DMS114 treated with DMSO at 0.1 percent for 48 hours (cell line): ENCODE results near the gene TMEM255B.

Experiments used
- DNase-seq: peaks from one replicate; lab custom pipeline; 2025; ENCODE audit not compliant: unreplicated experiment; lab: John Stamatoyannopoulos, UW

The TMEM255B gene

DNA sequence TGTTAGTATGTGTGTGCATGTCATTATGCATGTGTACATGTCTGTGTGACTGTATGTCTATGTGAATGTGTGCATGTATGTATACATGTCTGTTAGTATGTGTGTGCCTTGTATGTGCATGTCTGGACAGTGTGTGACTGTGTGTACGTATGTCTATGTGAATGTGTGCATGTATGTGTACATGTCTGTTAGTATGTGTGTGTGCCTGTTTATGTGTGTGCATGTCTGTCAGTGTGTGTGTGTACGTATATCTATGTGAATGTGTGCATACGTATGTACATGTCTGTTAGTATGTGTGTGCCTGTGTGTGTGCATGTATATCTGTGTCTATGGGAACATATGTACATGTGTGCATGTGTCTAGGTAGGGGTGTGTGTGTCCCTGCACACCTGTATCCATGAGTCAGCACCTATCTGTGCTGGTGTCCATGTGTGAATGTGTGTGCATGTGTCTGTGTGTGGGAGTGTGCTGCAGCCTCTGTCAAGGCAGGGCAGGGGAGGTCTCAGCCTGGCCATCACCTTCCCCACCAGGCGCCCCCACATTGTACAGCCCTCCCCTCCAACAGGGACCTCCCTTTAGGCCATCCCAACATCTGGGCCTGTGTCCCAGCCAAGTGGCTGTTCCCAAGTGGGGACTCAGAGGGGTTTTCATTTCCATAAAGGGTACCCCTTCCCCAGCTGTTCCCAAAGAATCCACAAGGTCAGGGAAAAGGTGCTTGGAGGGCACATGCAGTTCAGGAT, 100.5 kb downstream of the TMEM255B start:
- no peak for DNase-seq

GRCh38 chr13:113860051-113860664, 101.1 kb downstream of the TMEM255B start:
- no peak for DNase-seq

DNA sequence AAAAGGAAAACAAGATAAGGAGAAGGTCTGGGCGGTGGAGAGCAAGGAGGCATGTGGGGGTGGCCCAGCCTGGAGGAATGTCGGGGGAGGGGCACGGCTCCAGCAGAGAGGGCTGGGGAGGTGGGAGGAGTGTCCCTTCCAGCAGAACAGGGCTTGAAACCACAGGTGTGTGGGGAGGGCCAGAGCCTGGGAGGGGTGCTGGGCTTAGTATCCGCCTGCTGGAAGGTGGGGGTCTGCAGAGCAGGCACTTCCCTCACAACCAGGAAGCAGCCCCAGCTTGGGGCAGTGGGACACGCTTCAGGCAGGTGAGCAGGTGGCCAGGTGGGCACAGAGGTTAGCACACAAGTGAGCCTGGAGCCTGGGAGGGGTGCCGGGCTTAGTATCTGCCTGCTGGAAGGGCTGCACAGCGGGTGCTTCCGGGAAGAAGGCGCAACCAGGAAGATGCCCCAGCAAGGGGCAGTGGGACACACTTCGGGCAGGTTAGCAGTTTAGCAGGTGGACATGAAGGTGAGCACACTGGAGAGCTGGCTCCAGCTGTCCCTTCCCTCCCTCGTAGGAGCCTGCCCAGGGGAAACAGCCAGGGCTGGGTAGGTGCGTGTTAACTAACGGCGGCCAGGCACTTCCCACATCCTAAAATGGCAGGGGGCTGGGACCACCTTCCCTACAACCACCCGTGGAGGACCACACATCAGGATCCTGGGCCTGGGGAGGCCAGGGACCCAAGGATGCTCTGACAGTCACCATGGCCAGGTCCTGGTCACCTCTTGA, 101.8 kb downstream of the TMEM255B start:
- DNase-seq, result no peak

- no peak for DNase-seq
These were observed 102.5 kb downstream of the TMEM255B start for GRCh38 chr13:113861433-113862030.

DNA sequence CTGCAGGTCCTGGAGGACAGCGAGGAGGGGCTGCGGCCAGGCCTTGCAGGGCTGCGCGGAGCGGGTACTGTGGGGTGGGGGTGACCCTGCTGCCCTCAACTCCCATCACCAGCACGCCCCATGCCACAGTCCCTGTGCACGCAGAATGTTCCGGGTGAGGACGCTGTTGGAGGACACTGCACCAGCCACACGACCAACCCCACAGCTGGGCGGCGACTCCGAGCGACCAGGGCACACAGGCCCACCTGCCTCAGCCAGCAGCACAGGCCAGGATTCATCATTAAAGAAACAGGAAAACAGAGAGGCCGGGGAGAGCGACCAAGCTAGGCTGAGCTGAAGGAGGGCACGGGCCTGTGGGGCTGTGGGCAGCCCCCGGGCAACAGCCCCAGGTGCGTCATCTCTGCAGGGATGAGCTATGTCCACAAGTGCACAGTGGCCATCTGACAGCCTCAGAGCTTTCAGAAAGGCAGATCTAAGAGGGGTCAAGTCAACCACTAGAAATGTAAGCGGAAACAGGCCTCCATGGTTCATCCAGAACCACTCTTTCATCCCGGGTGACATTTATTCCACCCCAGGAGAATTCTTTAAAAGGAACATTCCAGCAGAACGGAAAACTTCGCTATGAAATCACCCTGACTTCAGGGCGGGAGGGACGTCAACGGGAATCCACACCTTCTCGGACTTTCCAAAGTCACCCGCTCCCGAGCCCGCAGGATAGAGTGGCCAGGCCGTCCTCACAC, 103.3 kb downstream of the TMEM255B start:
- DNase-seq, result no peak

DNA sequence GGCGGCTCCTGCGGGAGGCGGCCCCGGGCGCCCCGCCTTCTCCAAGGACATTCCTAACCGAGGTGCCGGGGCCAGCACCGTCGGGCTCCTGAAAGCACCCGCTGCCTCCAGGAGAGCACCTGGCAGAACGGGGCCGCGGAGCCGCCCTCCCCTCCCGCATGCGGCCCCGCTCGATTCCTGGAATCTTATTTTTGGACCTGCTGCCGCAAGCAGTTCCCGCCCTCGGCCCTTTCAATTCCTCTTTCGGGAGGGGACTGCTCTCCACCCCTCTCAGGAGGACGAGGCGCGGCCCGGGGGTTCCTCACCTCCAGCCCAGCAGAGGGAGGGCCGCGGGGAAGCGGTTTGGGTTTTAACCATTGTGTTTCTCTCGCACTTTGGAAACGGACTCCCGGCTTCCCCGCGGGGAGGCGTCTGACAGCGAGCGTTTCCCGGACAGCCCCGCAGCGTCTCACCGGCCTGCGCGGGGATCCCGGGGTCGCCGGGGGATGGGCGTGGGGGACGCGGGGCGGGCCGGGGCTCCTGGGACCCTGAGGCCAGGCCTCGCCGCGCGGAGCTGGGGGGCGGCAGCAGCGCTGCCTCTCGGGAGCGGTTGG, 104.0 kb downstream of the TMEM255B start:
- DNase-seq, result no peak

- DNase-seq, result no peak
These were observed 104.7 kb downstream of the TMEM255B start, which contains the start of gene GAS6 for GRCh38 chr13:113863524-113864272. Gene GAS6 (minus strand): TSS chr13:113864076. CDS start chr13:113863920, 156 bp downstream.

DNA sequence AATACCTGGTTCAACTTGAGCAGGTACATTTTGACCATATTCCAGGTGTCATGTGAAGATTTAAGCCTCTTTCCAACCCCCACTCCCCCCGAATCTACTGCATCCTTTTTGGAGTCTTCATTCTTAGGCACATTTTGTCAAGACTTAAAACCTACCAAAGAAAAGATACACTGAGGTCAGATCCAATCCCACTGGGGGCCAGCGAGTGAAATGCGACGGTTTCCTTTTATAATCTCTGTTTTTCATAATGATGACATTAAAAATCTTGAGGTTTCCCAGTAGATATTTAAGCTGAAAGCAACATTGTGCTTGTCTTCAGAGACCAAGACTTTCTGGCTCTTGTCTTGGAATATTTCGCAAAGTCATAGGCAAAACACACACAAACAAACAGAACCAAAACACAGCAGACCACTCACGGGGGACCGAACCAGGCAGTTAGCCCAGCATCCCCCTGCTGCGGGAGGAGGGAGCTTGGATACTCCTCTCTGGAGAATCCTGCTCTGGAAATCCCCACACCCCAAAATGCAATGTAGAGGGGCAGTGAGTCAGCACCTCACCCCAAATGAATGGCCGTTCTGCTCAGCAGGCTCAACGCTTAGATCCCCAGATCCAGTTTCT, 105.4 kb downstream of the TMEM255B start:
- no peak for DNase-seq

DNA sequence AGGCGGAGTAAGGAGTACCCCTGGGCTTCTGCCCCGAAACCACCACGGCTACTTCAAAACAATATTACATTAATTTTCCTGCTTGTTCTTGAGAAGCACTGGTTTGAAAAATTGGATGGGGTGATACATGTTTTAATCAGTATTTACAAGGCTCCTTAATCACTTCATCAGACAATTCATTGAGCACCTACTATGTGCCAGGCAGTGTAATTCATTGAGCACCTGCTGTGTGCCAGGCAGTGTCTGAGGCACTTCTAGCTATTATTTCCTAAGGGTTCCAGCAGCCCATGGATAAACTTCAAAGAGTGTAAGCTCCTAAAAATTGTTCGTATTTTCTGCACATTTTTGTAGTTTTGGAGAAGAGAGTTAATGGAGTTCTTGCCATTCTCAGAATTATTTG, 106.4 kb downstream of the TMEM255B start:
- no peak for DNase-seq
